ENCODE measurements around the gene CD8A.
"Not testable (repeated sequence)": the region's sequence is repeated elsewhere in the genome, so short reads cannot be mapped to it uniquely, and the experiment has no call there.

CD8A gene

GRCh38 chr2:86790676-86791572 lies at the start of gene CD8A:
TSS of gene CD8A (minus strand) at chr2:86790913. CDS start at chr2:86790825, 88 bp downstream.
- no peak for DNase-seq

- not testable (repeated sequence) for DNase-seq
These were observed 49.3 kb upstream of the CD8A start for GRCh38 chr2:86839871-86840548.

GRCh38 chr2:86839455-86839854 lies 48.7 kb upstream of the CD8A start:
- not testable (repeated sequence) for DNase-seq

- not testable (repeated sequence) for DNase-seq
These were observed 47.0 kb upstream of the CD8A start for GRCh38 chr2:86837714-86838113.

- not testable (repeated sequence) for DNase-seq
These were observed 46.4 kb upstream of the CD8A start for GRCh38 chr2:86836915-86837695.

GRCh38 chr2:86835548-86835889 lies 44.8 kb upstream of the CD8A start:
- not testable (repeated sequence) for DNase-seq

GRCh38 chr2:86833315-86833714 lies 42.6 kb upstream of the CD8A start:
- DNase-seq: no peak

- no peak for DNase-seq
These were observed 41.8 kb upstream of the CD8A start for GRCh38 chr2:86832334-86833096.

GRCh38 chr2:86831537-86831936 lies 40.8 kb upstream of the CD8A start:
- DNase-seq: no peak

- no peak for DNase-seq
These were observed 36.2 kb upstream of the CD8A start for GRCh38 chr2:86826951-86827350.

GRCh38 chr2:86825693-86826381 lies 35.1 kb upstream of the CD8A start:
- DNase-seq: no peak

GRCh38 chr2:86825036-86825692 lies 34.5 kb upstream of the CD8A start:
- no peak for DNase-seq

GRCh38 chr2:86822668-86823345 lies 32.1 kb upstream of the CD8A start:
- no peak for DNase-seq

GRCh38 chr2:86821842-86822241 lies 31.1 kb upstream of the CD8A start:
- DNase-seq: no peak

- DNase-seq: no peak
These were observed 30.6 kb upstream of the CD8A start for GRCh38 chr2:86821306-86821705.

GRCh38 chr2:86818957-86819356 lies 28.2 kb upstream of the CD8A start:
- DNase-seq: no peak

- no peak for DNase-seq
These were observed 27.5 kb upstream of the CD8A start for GRCh38 chr2:86818114-86818801.

GRCh38 chr2:86815611-86816010 lies 24.9 kb upstream of the CD8A start:
- DNase-seq: no peak

- no peak for DNase-seq
These were observed 18.9 kb upstream of the CD8A start for GRCh38 chr2:86809481-86810121.

Measured in NCI-H345 (cell line).